Stimulated activated CD4-positive, alpha-beta T cell treated with anti-CD3 and anti-CD28 coated beads, Interleukin-1b, Interleukin-23, amount 100 ng/mL, for 1 hour (primary cell): ENCODE measurements around the gene DIPK1B.

Source experiments
- DNase-seq, 2 donors: peaks; one replicate each; pipeline ENCODE4 v3.0.0-alpha.2; 2020; ENCODE audit warnings: low read depth in 2 of 2

DIPK1B gene

GRCh38 chr9:136720251-136720897, 8.0 kb downstream of the DIPK1B start:
- DNase-seq = no peak

- no peak for DNase-seq
These were observed 8.5 kb downstream of the DIPK1B start for GRCh38 chr9:136720898-136721338.

GRCh38 chr9:136721339-136722092, 9.1 kb downstream of the DIPK1B start:
- no peak for DNase-seq

- DNase-seq = no peak
These were observed 10.0 kb downstream of the DIPK1B start for GRCh38 chr9:136722093-136722968.

- DNase-seq = no peak
These were observed 10.6 kb downstream of the DIPK1B start for GRCh38 chr9:136722969-136723356.

GRCh38 chr9:136723362-136723976, 11.1 kb downstream of the DIPK1B start:
- no peak for DNase-seq

GRCh38 chr9:136723989-136724388, 11.6 kb downstream of the DIPK1B start:
- no peak for DNase-seq

GRCh38 chr9:136724772-136725171, 12.4 kb downstream of the DIPK1B start:
- no peak for DNase-seq

- no peak for DNase-seq
These were observed 13.2 kb downstream of the DIPK1B start for GRCh38 chr9:136725612-136726011.

GRCh38 chr9:136726118-136726517, 13.7 kb downstream of the DIPK1B start:
- no peak for DNase-seq

GRCh38 chr9:136726631-136727191, 14.3 kb downstream of the DIPK1B start:
- no peak for DNase-seq

- DNase-seq = peak; percentile 87 to 94
These were observed 15.7 kb downstream of the DIPK1B start for GRCh38 chr9:136728080-136728547.

- DNase-seq = no peak
These were observed 16.3 kb downstream of the DIPK1B start for GRCh38 chr9:136728548-136729123.

GRCh38 chr9:136729144-136729543, 16.8 kb downstream of the DIPK1B start:
- DNase-seq = no peak

GRCh38 chr9:136729926-136730325, 17.6 kb downstream of the DIPK1B start:
- DNase-seq = no peak

- no peak for DNase-seq
These were observed 20.2 kb downstream of the DIPK1B start for GRCh38 chr9:136732444-136733178.

- DNase-seq = no peak
These were observed 21.2 kb downstream of the DIPK1B start for GRCh38 chr9:136733611-136734010.

GRCh38 chr9:136734837-136735496, 22.6 kb downstream of the DIPK1B start:
- DNase-seq = no peak

GRCh38 chr9:136735812-136736480, 23.6 kb downstream of the DIPK1B start:
- DNase-seq = no peak
